ENCODE data around the gene ITGB6.

- TF ChIP-seq POLR2A (IDR thresholded peaks at IDR 0.05) (no peak), CTCF (IDR thresholded peaks at IDR 0.05) (no peak), POLR2AphosphoS5 (IDR thresholded peaks at IDR 0.05; ENCODE audit: insufficient read depth in 1 of 2, low read depth in 1 of 2) (no peak)
Measured at GRCh38 chr2:160199053-160199452, 1.0 kb downstream of the ITGB6 start.

Measured in vagina (tissue), 2 donors.